Right lobe of liver (tissue), 4 donors: ENCODE data around the gene GTF2A1L.

ENCODE experiments used
- CTCF ChIP-seq, 4 donors: fragments of 200-600 bp in 3 of 4; fragments of 450-650 bp in 1 of 4; IDR thresholded peaks; one replicate each; pipeline versions ENCODE4 v1.5.1 to v1.8.0; 2016 to 2022; ENCODE audit warnings: antibody characterized with exemption in 4 of 4, mild to moderate bottlenecking in 2 of 4
- POLR2A ChIP-seq: fragments of 450-650 bp; IDR thresholded peaks from one replicate; pipeline ENCODE4 v1.6.1; 2017; ENCODE audit warnings: antibody characterized with exemption, mild to moderate bottlenecking
- donor health status: DM: no; HTN: no; CAD: no.
- donor health status: DM: no; HTN: no; CAD: no.
- donor health status: DM: no; HTN: yes; CAD: no.

DNA sequence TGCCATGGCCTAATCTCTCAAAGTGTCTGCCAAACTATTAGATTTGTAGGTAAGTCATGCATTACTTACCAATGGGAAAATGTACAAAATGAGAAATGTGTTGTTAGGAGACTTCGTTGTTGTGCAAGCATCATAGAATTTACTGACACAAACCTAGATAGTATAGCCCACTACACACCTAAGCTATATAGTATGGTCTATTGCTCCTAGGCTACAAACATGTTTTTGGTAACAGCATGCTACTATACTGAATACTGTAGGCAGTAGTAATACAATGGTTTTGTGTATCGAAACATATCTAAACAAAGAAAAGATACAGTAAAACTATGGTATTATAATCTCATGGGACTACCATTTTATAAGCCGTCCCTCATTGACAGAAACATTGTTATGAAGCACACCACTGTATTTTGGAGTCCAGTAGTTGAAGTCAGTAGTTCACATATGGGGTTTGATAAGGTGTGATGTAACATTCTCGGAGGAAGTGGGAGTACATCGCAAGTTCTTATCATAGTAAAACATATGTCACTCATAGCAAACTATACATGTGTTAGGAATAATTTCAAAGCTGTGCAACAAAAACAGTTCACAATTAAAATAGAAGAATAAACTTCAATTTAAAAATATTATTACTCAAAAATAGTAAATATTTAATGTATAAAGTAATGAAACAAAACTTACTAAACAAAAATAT lies 12.0 kb upstream of the GTF2A1L start:
- TF ChIP-seq CTCF (IDR thresholded peaks at IDR 0.05): no peak
- TF ChIP-seq POLR2A: no peak
